MM.1S (cell line): ENCODE results near the gene FUS.

Experiments used
- DNase-seq: peaks from one replicate; pipeline ENCODE4 v3.0.0-alpha.2; 2015
- H2AFZ ChIP-seq: fragments of 300-600 bp; sonication (generic); 2 replicates; pipeline ENCODE4 v1.6.0; 2016; ENCODE audit warnings: antibody characterized with exemption, low read length
- H3F3A ChIP-seq: fragments of 300-600 bp; sonication (generic); 2 replicates; pipeline ENCODE4 v1.6.1; 2016; ENCODE audit warnings: mild to moderate bottlenecking, antibody characterized with exemption, low read length, moderate library complexity, mixed read lengths; ENCODE audit not compliant: insufficient read depth
- H3K27ac ChIP-seq: fragments of 300-600 bp; sonication (generic); 2 replicates; pipeline ENCODE4 v1.5.1; 2016; ENCODE audit warnings: mild to moderate bottlenecking, low read length
- H3K27me3 ChIP-seq: fragments of 300-600 bp; sonication (generic); replicated peaks from 2 replicates; pipeline ENCODE4 v1.6.0; 2016; ENCODE audit warnings: low read length; ENCODE audit not compliant: insufficient read depth
- H3K36me3 ChIP-seq: fragments of 300-600 bp; sonication (generic); replicated peaks from 2 replicates; pipeline ENCODE4 v1.6.1; 2016; ENCODE audit warnings: mild to moderate bottlenecking, low read length, mixed read lengths; ENCODE audit not compliant: insufficient read depth
- H3K4me1 ChIP-seq: fragments of 300-600 bp; sonication (generic); 2 replicates; pipeline ENCODE4 v1.6.1; 2016; ENCODE audit warnings: low read length, mixed read lengths
- H3K4me2 ChIP-seq: fragments of 300-600 bp; sonication (generic); 2 replicates; pipeline ENCODE4 v1.6.0; 2016; ENCODE audit warnings: low read depth, low read length
- H3K4me3 ChIP-seq: fragments of 300-600 bp; sonication (generic); 2 replicates; pipeline ENCODE4 v1.5.1; 2016; ENCODE audit warnings: low read length, mixed read lengths
- H3K79me2 ChIP-seq: fragments of 300-600 bp; sonication (generic); 2 replicates; pipeline ENCODE4 v1.6.1; 2016; ENCODE audit warnings: mixed run types, low read length, mixed read lengths
- H3K9ac ChIP-seq: fragments of 300-600 bp; sonication (generic); 2 replicates; pipeline ENCODE4 v1.6.1; 2016; ENCODE audit warnings: low read length, mixed read lengths
- H3K9me2 ChIP-seq: fragments of 300-600 bp; sonication (generic); replicated peaks from 2 replicates; pipeline ENCODE4 v1.6.1; 2016; ENCODE audit warnings: mild to moderate bottlenecking, low read length, mixed read lengths; ENCODE audit not compliant: insufficient read depth
- H3K9me3 ChIP-seq: fragments of 300-600 bp; sonication (generic); replicated peaks from 2 replicates; pipeline ENCODE4 v1.6.1; 2016; ENCODE audit warnings: mild to moderate bottlenecking, low read length, mixed read lengths; ENCODE audit not compliant: insufficient read depth
- H4K20me1 ChIP-seq: fragments of 300-600 bp; sonication (generic); 2 replicates; pipeline ENCODE4 v1.6.1; 2016; ENCODE audit warnings: mild to moderate bottlenecking, low read length, moderate library complexity, mixed read lengths; ENCODE audit not compliant: insufficient read depth
- CTCF ChIP-seq: fragments of 300-600 bp; sonication (generic); IDR thresholded peaks from 2 replicates; pipeline ENCODE4 v1.5.1; 2016; ENCODE audit warnings: antibody characterized with exemption, low read length, mixed read lengths
- EZH2 ChIP-seq: fragments of 300-600 bp; sonication (generic); optimal IDR thresholded peaks from 2 replicates; pipeline ENCODE3; 2017; ENCODE audit warnings: low read depth, mild to moderate bottlenecking, antibody characterized with exemption, low read length, mixed read lengths
- EZH2phosphoT487 ChIP-seq: fragments of 300-600 bp; sonication (generic); IDR thresholded peaks from 2 replicates; pipeline ENCODE4 v1.6.1; 2018; ENCODE audit warnings: antibody characterized with exemption, low read length

Gene FUS

GRCh38 chr16:31190818-31191444 is 11.0 kb downstream of the FUS start:
- peaks cover 1% of the 10 kb centered on the region for H4K20me1 ChIP-seq

GRCh38 chr16:31191697-31192428 is 11.9 kb downstream of the FUS start:
- Histone ChIP-seq H4K20me1 (no peaks in the 10 kb centered on the region; the same call in 1 of the 2 replicates), H3K27ac (no peak overlapping the region), H2AFZ (no peak overlapping the region), H3K4me1 (no peaks in the 10 kb centered on the region; the same call in 1 of the 2 replicates), H3K27me3 (no peaks in the 10 kb centered on the region), H3K4me2 (no peak overlapping the region), H3K9me2 (no peaks in the 10 kb centered on the region), H3K4me3 (no peak overlapping the region), H3F3A (peaks cover 7% of the 10 kb centered on the region), H3K79me2 (peaks cover 39% of the 10 kb centered on the region), H3K36me3 (peaks cover 36% of the 10 kb centered on the region), H3K9me3 (no peaks in the 10 kb centered on the region), H3K9ac (no peak overlapping the region)
- no peak for DNase-seq
- TF ChIP-seq CTCF: no peak
- TF ChIP-seq EZH2phosphoT487: no peak
- TF ChIP-seq EZH2: no peak

More at GRCh38 chr16:31190818-31191444, 11.0 kb downstream of the FUS start:
- Histone ChIP-seq H3K27me3 (no peaks in the 10 kb centered on the region), H3K4me3 (no peak overlapping the region), H3K9me2 (no peaks in the 10 kb centered on the region), H3K27ac (no peak overlapping the region), H3K9me3 (no peaks in the 10 kb centered on the region), H3K4me1 (no peaks in the 10 kb centered on the region; the same call in 1 of the 2 replicates), H3K79me2 (peaks cover 47% of the 10 kb centered on the region), H2AFZ (no peak overlapping the region), H3F3A (peaks cover 7% of the 10 kb centered on the region), H3K4me2 (no peak overlapping the region), H3K9ac (no peak overlapping the region), H3K36me3 (peaks cover 41% of the 10 kb centered on the region)
- TF ChIP-seq EZH2phosphoT487 (no peak), EZH2 (no peak), CTCF (no peak)
- DNase-seq: no peak

GRCh38 chr16:31192856-31193642 is 13.1 kb downstream of the FUS start:
- Histone ChIP-seq H3K27me3 (no peaks in the 10 kb centered on the region), H3K4me1 (no peaks in the 10 kb centered on the region; the same call in 1 of the 2 replicates), H3K9me2 (no peaks in the 10 kb centered on the region), H3K4me3 (no peak overlapping the region), H3K36me3 (peaks cover 33% of the 10 kb centered on the region), H3K27ac (no peak overlapping the region), H2AFZ (no peak overlapping the region), H3F3A (peaks cover 11% of the 10 kb centered on the region), H3K4me2 (no peak overlapping the region), H3K79me2 (peaks cover 28% of the 10 kb centered on the region), H4K20me1 (no peaks in the 10 kb centered on the region; the same call in 1 of the 2 replicates), H3K9ac (no peak overlapping the region), H3K9me3 (no peaks in the 10 kb centered on the region)
- no peak for DNase-seq
- TF ChIP-seq EZH2phosphoT487 (no peak), EZH2 (no peak), CTCF (no peak)
